ENCODE measurements around the gene RAB21. TPM values are rescaled to one million over a fixed set of nuclear protein-coding genes. Genes with fewer than 3 reads are reported as not detected.
"Not testable (repeated sequence)": the region's sequence is repeated elsewhere in the genome, so short reads cannot be mapped to it uniquely, and the experiment has no call there.

Gene RAB21
- total RNA-seq, 1 experiment from 2014 or later = 86.4 TPM

GRCh38 chr12:71755146-71755892, 656 bp downstream of the RAB21 start:
- POLR2A ChIA-PET = interaction anchor here (0.6 to 15.8 kb wide), 22 partner anchors 8 to 121 kb away, joined by 3 to 258 read pairs (median 5); partner anchors contain the start of genes TBC1D15, THAP2, TMEM19 and ZFC3H1
- intact Hi-C loops (cut with micrococcal nuclease) = loop anchor here (2.0 kb wide), 1 partner anchor 93 kb away; the partner anchor contains the start of gene ZFC3H1
- Mint-ChIP-seq H3K4me3 (ENCODE audit: unreplicated experiment) (peak overlapping the region; percentile 86), H3K27ac (ENCODE audit: low read depth, unreplicated experiment) (peak overlapping the region; percentile 89), H3K9me3 (ENCODE audit: unreplicated experiment) (peaks cover 5% of the 10 kb centered on the region), H3K36me3 (ENCODE audit: insufficient read depth, unreplicated experiment) (peaks cover 31% of the 10 kb centered on the region), H3K27me3 (ENCODE audit: insufficient read depth, unreplicated experiment) (peaks cover 21% of the 10 kb centered on the region), H3K4me1 (ENCODE audit: insufficient read depth, unreplicated experiment) (no peaks in the 10 kb centered on the region)
- DNase-seq (ENCODE audit: unreplicated experiment) = peak; percentile 59
- BruUV-seq (replicated peaks) = no TSS peak
- CTCF ChIA-PET = interaction anchor here (0.6 to 3.1 kb wide), 7 partner anchors 7 to 135 kb away, joined by 3 to 22 read pairs (median 3); partner anchors contain the start of gene TMEM19
- no peak for TF ChIP-seq CTCF (IDR thresholded peaks at IDR 0.05; ENCODE audit: unreplicated experiment)

- peaks cover 33% of the 10 kb centered on the region for H3K36me3 Mint-ChIP-seq (ENCODE audit: insufficient read depth, unreplicated experiment)
- peak overlapping the region; percentile 89 for H3K27ac Mint-ChIP-seq (ENCODE audit: low read depth, unreplicated experiment)
- H3K4me1 Mint-ChIP-seq (ENCODE audit: insufficient read depth, unreplicated experiment) = no peaks in the 10 kb centered on the region
- H3K27me3 Mint-ChIP-seq (ENCODE audit: insufficient read depth, unreplicated experiment) = peaks cover 14% of the 10 kb centered on the region
- no peak for DNase-seq (ENCODE audit: unreplicated experiment)
- peak overlapping the region; percentile 86 for H3K4me3 Mint-ChIP-seq (ENCODE audit: unreplicated experiment)
- ChIA-PET CTCF (interaction anchor here (0.6 to 3.1 kb wide), 7 partner anchors 8 to 119 kb away, joined by 3 to 22 read pairs (median 3); partner anchors contain the start of gene TMEM19), POLR2A (interaction anchor here (0.6 to 15.8 kb wide), 13 partner anchors 9 to 490 kb away, joined by 3 to 258 read pairs (median 10); partner anchors contain the start of genes TBC1D15, THAP2, TMEM19 and ZFC3H1)
- TSS peak; percentile 35 for BruUV-seq (replicated peaks)
- no peak for TF ChIP-seq CTCF (IDR thresholded peaks at IDR 0.05; ENCODE audit: unreplicated experiment)
- peaks cover 9% of the 10 kb centered on the region for H3K9me3 Mint-ChIP-seq (ENCODE audit: unreplicated experiment)
- intact Hi-C loops (cut with micrococcal nuclease) = no loop called here
Observed at GRCh38 chr12:71756054-71756690, 1.5 kb downstream of the RAB21 start.

DNA sequence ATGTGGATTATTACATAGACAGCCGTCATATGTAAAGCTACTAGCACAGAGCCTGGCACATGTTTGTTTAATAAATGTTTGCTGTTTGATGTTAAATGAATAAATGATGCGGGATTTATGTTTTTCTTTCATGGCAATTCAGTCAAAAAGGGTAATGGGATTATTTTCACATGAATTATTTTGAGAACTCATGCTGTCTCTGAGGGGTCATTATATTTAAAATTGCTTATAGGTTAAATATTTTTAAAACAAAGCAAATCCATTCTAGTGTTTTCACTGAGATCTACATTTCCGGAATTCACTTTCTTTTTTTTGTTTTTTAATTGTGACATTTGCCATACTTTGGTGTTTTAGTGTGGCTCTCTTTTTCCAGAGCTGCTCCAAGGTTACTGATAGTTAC, 5.3 kb downstream of the RAB21 start:
- H3K9me3 Mint-ChIP-seq (ENCODE audit: unreplicated experiment) = peaks cover 9% of the 10 kb centered on the region
- intact Hi-C loops (cut with micrococcal nuclease) = no loop called here
- no peak for TF ChIP-seq CTCF (IDR thresholded peaks at IDR 0.05; ENCODE audit: unreplicated experiment)
- ChIA-PET CTCF (interaction anchor here (1.1 to 3.4 kb wide), 4 partner anchors 12 to 124 kb away, joined by 3 to 16 read pairs (median 6); partner anchors contain the start of gene TMEM19), POLR2A (interaction anchor here (15.8 kb wide), 1 partner anchor 97 kb away, joined by 258 read pairs; the partner anchor contains the start of genes THAP2 and ZFC3H1)
- no peak overlapping the region for H3K4me3 Mint-ChIP-seq (ENCODE audit: unreplicated experiment)
- H3K36me3 Mint-ChIP-seq (ENCODE audit: insufficient read depth, unreplicated experiment) = peaks cover 47% of the 10 kb centered on the region
- H3K4me1 Mint-ChIP-seq (ENCODE audit: insufficient read depth, unreplicated experiment) = no peaks in the 10 kb centered on the region
- BruUV-seq (replicated peaks) = no TSS peak
- H3K27ac Mint-ChIP-seq (ENCODE audit: low read depth, unreplicated experiment) = no peak overlapping the region
- no peaks in the 10 kb centered on the region for H3K27me3 Mint-ChIP-seq (ENCODE audit: insufficient read depth, unreplicated experiment)
- DNase-seq (ENCODE audit: unreplicated experiment) = no peak

DNA sequence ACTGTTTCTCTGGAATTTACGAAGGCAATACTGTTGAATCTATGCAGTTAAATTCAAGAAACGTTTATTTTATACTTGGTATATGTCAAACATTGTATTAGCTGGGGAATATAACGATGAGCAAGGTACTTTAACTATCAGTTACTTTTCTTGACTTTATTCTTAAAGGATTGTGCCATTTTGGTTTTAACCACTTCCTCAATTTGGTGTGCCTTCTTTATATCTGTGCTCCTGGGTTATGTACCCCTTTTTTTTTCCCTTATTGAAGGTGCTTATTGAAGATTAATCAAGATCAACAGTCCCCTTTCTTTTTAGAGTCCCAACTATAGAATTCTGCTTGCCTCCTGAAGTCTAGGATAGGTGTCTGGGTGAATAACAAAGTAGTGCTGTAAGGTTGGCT, 5.8 kb downstream of the RAB21 start:
- ChIA-PET CTCF (interaction anchor here (1.1 to 3.4 kb wide), 3 partner anchors 12 to 124 kb away, joined by 3 to 16 read pairs (median 4); no protein-coding TSS in a partner anchor), POLR2A (no interaction called here)
- intact Hi-C loops (cut with micrococcal nuclease) = no loop called here
- no TSS peak for BruUV-seq (replicated peaks)
- Mint-ChIP-seq H3K27ac (ENCODE audit: low read depth, unreplicated experiment) (no peak overlapping the region), H3K27me3 (ENCODE audit: insufficient read depth, unreplicated experiment) (no peaks in the 10 kb centered on the region), H3K4me3 (ENCODE audit: unreplicated experiment) (no peak overlapping the region), H3K4me1 (ENCODE audit: insufficient read depth, unreplicated experiment) (no peaks in the 10 kb centered on the region), H3K36me3 (ENCODE audit: insufficient read depth, unreplicated experiment) (peaks cover 47% of the 10 kb centered on the region), H3K9me3 (ENCODE audit: unreplicated experiment) (peaks cover 9% of the 10 kb centered on the region)
- DNase-seq (ENCODE audit: unreplicated experiment) = no peak
- TF ChIP-seq CTCF (IDR thresholded peaks at IDR 0.05; ENCODE audit: unreplicated experiment) = no peak

GRCh38 chr12:71761354-71761753, 6.7 kb downstream of the RAB21 start:
- H3K27ac Mint-ChIP-seq (ENCODE audit: low read depth, unreplicated experiment); POLR2A ChIA-PET; H3K4me1 Mint-ChIP-seq (ENCODE audit: insufficient read depth, unreplicated experiment); H3K27me3 Mint-ChIP-seq (ENCODE audit: insufficient read depth, unreplicated experiment); BruUV-seq (replicated peaks); DNase-seq (ENCODE audit: unreplicated experiment); intact Hi-C loops (cut with micrococcal nuclease); H3K9me3 Mint-ChIP-seq (ENCODE audit: unreplicated experiment); H3K4me3 Mint-ChIP-seq (ENCODE audit: unreplicated experiment): not testable (repeated sequence)
- peaks cover 47% of the 10 kb centered on the region for H3K36me3 Mint-ChIP-seq (ENCODE audit: insufficient read depth, unreplicated experiment)
- CTCF ChIA-PET = interaction anchor here (0.6 to 3.4 kb wide), 3 partner anchors 14 to 125 kb away, joined by 3 to 16 read pairs (median 4); no protein-coding TSS in a partner anchor

Data from MCF 10A (cell line).